NT2/D1 (cell line): ENCODE data around the gene ATL1.

Experiments
- YY1 ChIP-seq: IDR thresholded peaks from 2 replicates; pipeline ENCODE4 v1.6.1; 2011; ENCODE audit not compliant: insufficient read length, insufficient read depth
- ZNF274 ChIP-seq: IDR thresholded peaks from 2 replicates; pipeline ENCODE4 v1.6.1; 2011; ENCODE audit warnings: mild to moderate bottlenecking, low read depth, low read length

DNA sequence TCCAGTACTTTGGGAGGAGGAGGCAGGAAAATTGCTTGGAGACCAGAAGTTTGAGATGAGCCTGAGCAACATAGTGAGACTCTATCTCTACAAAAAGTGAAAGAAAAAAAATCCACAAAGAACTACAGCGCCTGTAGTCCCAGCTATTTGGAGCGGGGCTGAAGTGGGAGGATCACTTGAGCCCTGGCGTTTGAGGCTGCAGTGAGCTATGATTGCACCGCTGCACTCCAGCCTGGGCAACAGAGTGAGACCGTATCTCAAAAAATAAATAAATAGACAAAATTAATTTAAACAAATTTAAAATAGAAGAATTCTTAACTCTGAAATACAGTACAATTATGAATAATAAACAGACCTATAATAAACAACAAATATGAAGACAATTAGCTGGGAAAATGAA lies 40.9 kb downstream of the ATL1 start:
- TF ChIP-seq YY1 (no peak), ZNF274 (no peak)
